Esophagus muscularis mucosa (tissue), 3 donors: ENCODE measurements around the gene ZKSCAN1.

Experiments used
- CTCF ChIP-seq, 3 experiments: fragments of 200-600 bp in 2 of 3; fragments of 450-650 bp in 1 of 3; sonication (generic) in 2 of 3; IDR thresholded peaks; one replicate each; pipeline ENCODE4 v1.5.1; 2017 to 2019; ENCODE audit warnings: antibody characterized with exemption in 3 of 3, mild to moderate bottlenecking in 2 of 3, moderate library complexity in 1 of 3
- POLR2A ChIP-seq: fragments of 450-650 bp; IDR thresholded peaks from one replicate; pipeline ENCODE4 v1.6.1; 2017; ENCODE audit warnings: antibody characterized with exemption, moderate library complexity, mild to moderate bottlenecking, low read depth
- POLR2AphosphoS5 ChIP-seq, 2 donors: sonication (generic); formaldehyde crosslinking; IDR thresholded peaks; one replicate each; pipeline ENCODE4 v1.6.1; 2017; ENCODE audit warnings: antibody characterized with exemption in 2 of 2

- no peak for TF ChIP-seq CTCF (IDR thresholded peaks at IDR 0.05)
- no peak for TF ChIP-seq POLR2A
- TF ChIP-seq POLR2AphosphoS5 (IDR thresholded peaks at IDR 0.05) = no peak
These were observed 11.8 kb downstream of the ZKSCAN1 start for GRCh38 chr7:100027197-100027596.
